OCI-LY7 (cell line): ENCODE data around the gene POLR2F. TPM values are rescaled to one million over a fixed set of nuclear protein-coding genes. Genes with fewer than 3 reads are reported as not detected.

Source experiments
- BruUV-seq: library from RNA; stranded (reverse); fragments of 400-500 nt; replicated peaks from 2 replicates; lab custom pipeline; 2021; lab: Mats Ljungman, UMichigan
- CTCF ChIA-PET: fragments of 300-600 bp; sonication (Branson Sonifier 250); formaldehyde crosslinking; loops from one replicate; lab custom pipeline; 2022; ENCODE audit warnings: antibody characterized with exemption; ENCODE audit not compliant: unreplicated experiment; lab: Charles Lee
- POLR2A ChIA-PET: fragments of 300-600 bp; sonication (Branson Sonifier 250); formaldehyde crosslinking; loops from one replicate; lab custom pipeline; 2022; ENCODE audit warnings: antibody characterized with exemption; lab: Charles Lee
- DNase-seq: peaks from one replicate; pipeline ENCODE4 v3.0.0-alpha.2; 2015; ENCODE audit warnings: low spot score
- H2AFZ ChIP-seq: fragments of 200-600 bp; sonication (generic), shearing (Covaris generic); 2 replicates; pipeline ENCODE4 v1.6.1; 2014; ENCODE audit warnings: mild to moderate bottlenecking, antibody characterized with exemption, low read length, moderate library complexity
- H3K27ac ChIP-seq: fragments of 200-600 bp; sonication (generic); 2 replicates; pipeline ENCODE4 v1.5.1; 2014; ENCODE audit warnings: mixed run types, low read depth, mild to moderate bottlenecking, moderate library complexity, low read length, inconsistent platforms; ENCODE audit not compliant: poor library complexity, severe bottlenecking
- H3K36me3 ChIP-seq: fragments of 200-600 bp; sonication (generic); 2 replicates; pipeline ENCODE4 v1.6.1; 2014; ENCODE audit warnings: mild to moderate bottlenecking, antibody characterized with exemption, low read length, moderate library complexity, mixed read lengths; ENCODE audit not compliant: insufficient read depth
- H3K4me1 ChIP-seq: fragments of 200-600 bp; sonication (generic); 2 replicates; pipeline ENCODE4 v1.5.1; 2014; ENCODE audit warnings: mild to moderate bottlenecking, low read length; ENCODE audit not compliant: insufficient read depth, poor library complexity, severe bottlenecking
- H3K4me2 ChIP-seq: fragments of 200-600 bp; sonication (generic); 2 replicates; pipeline ENCODE4 v1.6.1; 2014; ENCODE audit warnings: mild to moderate bottlenecking, low read length
- H3K4me3 ChIP-seq: fragments of 200-600 bp; sonication (generic); 2 replicates; pipeline ENCODE4 v1.5.1; 2014; ENCODE audit warnings: mild to moderate bottlenecking, low read depth, low read length; ENCODE audit not compliant: poor library complexity, severe bottlenecking
- H3K79me2 ChIP-seq: fragments of 200-600 bp; sonication (generic); 2 replicates; pipeline ENCODE4 v1.6.1; 2016; ENCODE audit warnings: low read depth, mild to moderate bottlenecking, low read length, moderate library complexity, mixed read lengths; ENCODE audit not compliant: insufficient read depth
- H3K9me2 ChIP-seq: fragments of 200-600 bp; sonication (generic); 2 replicates; pipeline ENCODE4 v1.6.1; 2016; ENCODE audit warnings: mild to moderate bottlenecking, low read length, mixed read lengths; ENCODE audit not compliant: insufficient read depth
- H3K9me3 ChIP-seq: fragments of 200-600 bp; sonication (generic); 2 replicates; pipeline ENCODE4 v1.6.1; 2014; ENCODE audit warnings: mild to moderate bottlenecking, mixed run types, low read length, mixed read lengths
- H4K20me1 ChIP-seq: fragments of 200-600 bp; sonication (generic); 2 replicates; pipeline ENCODE4 v1.6.1; 2014; ENCODE audit warnings: mild to moderate bottlenecking, antibody characterized with exemption, low read length, moderate library complexity, mixed read lengths; ENCODE audit not compliant: insufficient read depth
- CTCF ChIP-seq: fragments of 200-600 bp; sonication (generic); conservative IDR thresholded peaks from 2 replicates; pipeline ENCODE4 v1.5.1; 2014; ENCODE audit warnings: mild to moderate bottlenecking, antibody characterized with exemption, low read length, moderate library complexity, mixed read lengths
- EZH2phosphoT487 ChIP-seq: fragments of 200-600 bp; sonication (generic); IDR thresholded peaks from 2 replicates; pipeline ENCODE4 v1.6.1; 2018; ENCODE audit warnings: low read depth, borderline replicate concordance, mild to moderate bottlenecking, mixed run types, antibody characterized with exemption, low read length, moderate library complexity, mixed read lengths
- intact Hi-C: fragments of 100-400 bp; cut with micrococcal nuclease; formaldehyde crosslinking; loops from one replicate; pipeline ENCODE4 v1.10.0; 2022; ENCODE audit not compliant: unreplicated experiment
- total RNA-seq, 2 experiments: library from RNA; depleted of rRNA in 1 of 2; stranded (reverse); fragments of >200 nt in 1 of 2; shearing (Covaris generic) in 1 of 2; gene quantifications; 2 replicates each; pipeline ENCODE4 v1.2.3, GENCODE V29; 2014 to 2022

The POLR2F gene
- total RNA-seq, 2 experiments from 2014 or later = 71.2 to 85.9 TPM

GRCh38 chr22:37932401-37932800 is 21.1 kb upstream of the POLR2F start:
- TF ChIP-seq CTCF (no peak), EZH2phosphoT487 (no peak)
- POLR2A ChIA-PET = no interaction called here
- 0 out of 2 replicates have a peak overlapping the region, but pooled peaks have one; percentile 27 for H3K4me2 ChIP-seq
- intact Hi-C loops = no loop called here
- no peak for DNase-seq
- H3K4me1 ChIP-seq = peaks cover 32% of the 10 kb centered on the region
- no peaks in the 10 kb centered on the region for H3K9me2 ChIP-seq
- H3K27ac ChIP-seq = no peak overlapping the region
- H2AFZ ChIP-seq = no peak overlapping the region
- H3K36me3 ChIP-seq = peaks cover 4% of the 10 kb centered on the region; the same call in 1 of the 2 replicates
- H3K9me3 ChIP-seq = no peaks in the 10 kb centered on the region
- H4K20me1 ChIP-seq = no peaks in the 10 kb centered on the region
- BruUV-seq = no TSS peak
- CTCF ChIA-PET = no interaction called here
- H3K4me3 ChIP-seq = no peak overlapping the region
- no peaks in the 10 kb centered on the region for H3K79me2 ChIP-seq

GRCh38 chr22:37932821-37933578 is 20.5 kb upstream of the POLR2F start:
- Histone ChIP-seq H3K36me3 (peaks cover 4% of the 10 kb centered on the region; the same call in 1 of the 2 replicates), H3K79me2 (no peaks in the 10 kb centered on the region), H3K27ac (no peak overlapping the region), H3K4me2 (no peak overlapping the region), H3K9me3 (no peaks in the 10 kb centered on the region), H3K4me3 (no peak overlapping the region), H3K9me2 (no peaks in the 10 kb centered on the region), H4K20me1 (no peaks in the 10 kb centered on the region), H3K4me1 (peaks cover 32% of the 10 kb centered on the region), H2AFZ (no peak overlapping the region)
- intact Hi-C loops = no loop called here
- no peak for DNase-seq
- CTCF ChIA-PET = no interaction called here
- BruUV-seq = no TSS peak
- POLR2A ChIA-PET = no interaction called here
- no peak for TF ChIP-seq CTCF
- TF ChIP-seq EZH2phosphoT487 = no peak
